Ovary (tissue), 10 donors: ENCODE measurements around the gene CBLC. TPM values are rescaled to one million over a fixed set of nuclear protein-coding genes. Genes with fewer than 3 reads are reported as not detected.

Experiments used
- DNase-seq, 5 donors: peaks; one replicate each; pipeline ENCODE4 v3.0.0-alpha.2; 2019 to 2020
- H3K27ac ChIP-seq, 2 donors: fragments of 200-600 bp; one replicate each; pipeline versions ENCODE4 v1.5.1 to v1.8.0; 2019 to 2022
- H3K27me3 ChIP-seq: fragments of 200-600 bp; one replicate; pipeline ENCODE4 v1.8.0; 2022
- H3K36me3 ChIP-seq: fragments of 200-600 bp; sonication (generic); one replicate; pipeline ENCODE4 v1.5.1; 2019
- H3K4me1 ChIP-seq: one replicate; pipeline ENCODE4 v1.8.1; 2013; ENCODE audit warnings: mild to moderate bottlenecking, moderate library complexity; ENCODE audit not compliant: insufficient read depth
- H3K4me3 ChIP-seq: fragments of 200-600 bp; sonication (generic); one replicate; pipeline ENCODE4 v1.5.1; 2017
- H3K9me3 ChIP-seq, 2 donors: fragments of 200-600 bp in 1 of 2; sonication (generic) in 1 of 2; one replicate each; pipeline versions ENCODE4 v1.5.1 to v1.8.1; 2013 to 2019; ENCODE audit warnings: mild to moderate bottlenecking in 1 of 2, moderate library complexity in 1 of 2
- EP300 ChIP-seq: sonication (generic); formaldehyde crosslinking; IDR thresholded peaks from one replicate; pipeline ENCODE4 v1.6.1; 2017; ENCODE audit warnings: antibody characterized with exemption
- POLR2A ChIP-seq: fragments of 450-650 bp; IDR thresholded peaks from one replicate; pipeline ENCODE4 v1.6.1; 2017; ENCODE audit warnings: antibody characterized with exemption, mild to moderate bottlenecking, moderate library complexity
- WGBS, 3 donors: extraction: QIAGEN DNeasy Blood & Tissue Kit in 1 of 3; methylation state at CpG; one replicate each; pipeline versions ENCODE4 v1.1.5 to v1.1.7; 2013 to 2017; 5-methylcytosine and 5-hydroxymethylcytosine counted together
- intact Hi-C, 4 donors: fragments of 100-400 bp; cut with DNase I; formaldehyde crosslinking; loops; one replicate each; pipeline versions ENCODE4 v1.11.0 to v1.15.1; 2022 to 2023
- long read RNA-seq, 3 donors: library from polyadenylated mRNA in 2 of 3; unstranded in 2 of 3; transcript quantifications; one replicate each; pipeline ENCODE4 v2.0.0 and lab custom pipeline, GENCODE V29; 2021 to 2026
- polyA plus RNA-seq, 2 donors: library from polyadenylated mRNA; stranded (reverse); fragments of 200-250 nt in 1 of 2; fragments of 350-450 nt in 1 of 2; fragmentation: Illumina TruSeq in 1 of 2; extraction: RNeasy Lipid Tissue Mini Kit (QIAGEN cat#74804) in 1 of 2; gene quantifications; one replicate each; pipeline ENCODE4 v1.2.3, GENCODE V29; 2013 to 2014
- total RNA-seq, 7 donors: library from RNA; depleted of rRNA in 2 of 7; stranded (reverse); fragments of >200 nt in 2 of 7; fragmentation: NEBNext Ultra II Directional in 3 of 7; extraction: Animal tissue kit (Norgen Biotek cat#: 25700) in 3 of 7; gene quantifications; one replicate each; pipeline versions ENCODE4 v1.1.0 to v1.2.4, GENCODE V29; 2016 to 2023
- TF ChIP-seq, protein P1 (sequence below), 3 donors: fragments of 450-650 bp in 2 of 3; fragments of 200-600 bp in 1 of 3; IDR thresholded peaks; one replicate each; pipeline versions ENCODE4 v1.5.1 to v1.8.0; 2016 to 2022; ENCODE audit warnings: antibody characterized with exemption in 3 of 3, mild to moderate bottlenecking in 1 of 3
- donor health status: DM: no; HTN: no; CAD: no; lungs with moderate emphysema.
- donor health status: DM: no; HTN: no; CAD: no.
- donor health status: Bipolar disorder and iron deficiency.
- donor health status: DM: yes; HTN: yes; CAD: no.
- donor health status: DM: no; HTN: no; CAD: no.
- donor health status: DM: yes; HTN: yes; CAD: no.

The CBLC gene, protein sequence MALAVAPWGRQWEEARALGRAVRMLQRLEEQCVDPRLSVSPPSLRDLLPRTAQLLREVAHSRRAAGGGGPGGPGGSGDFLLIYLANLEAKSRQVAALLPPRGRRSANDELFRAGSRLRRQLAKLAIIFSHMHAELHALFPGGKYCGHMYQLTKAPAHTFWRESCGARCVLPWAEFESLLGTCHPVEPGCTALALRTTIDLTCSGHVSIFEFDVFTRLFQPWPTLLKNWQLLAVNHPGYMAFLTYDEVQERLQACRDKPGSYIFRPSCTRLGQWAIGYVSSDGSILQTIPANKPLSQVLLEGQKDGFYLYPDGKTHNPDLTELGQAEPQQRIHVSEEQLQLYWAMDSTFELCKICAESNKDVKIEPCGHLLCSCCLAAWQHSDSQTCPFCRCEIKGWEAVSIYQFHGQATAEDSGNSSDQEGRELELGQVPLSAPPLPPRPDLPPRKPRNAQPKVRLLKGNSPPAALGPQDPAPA
- total RNA-seq (10 to 100 TPM in 1 of 7 donors, 1 to 10 TPM in 3, under 1 TPM in 1, not detected in 2; 0.46 to 10.3 (median 2.2) TPM), polyA plus RNA-seq (under 1 TPM in 1 of 2 donors, not detected in 1; 0.08 TPM)
- long read RNA-seq, donor 1 = 0 reads
- long read RNA-seq, donor 2 = 0 reads
- long read RNA-seq, donor 3, partial matches to known transcripts = 0 of 3 reads
- long read RNA-seq, donor 3, other reads (novel, unspliced or antisense) = 2 of 3 reads

DNA sequence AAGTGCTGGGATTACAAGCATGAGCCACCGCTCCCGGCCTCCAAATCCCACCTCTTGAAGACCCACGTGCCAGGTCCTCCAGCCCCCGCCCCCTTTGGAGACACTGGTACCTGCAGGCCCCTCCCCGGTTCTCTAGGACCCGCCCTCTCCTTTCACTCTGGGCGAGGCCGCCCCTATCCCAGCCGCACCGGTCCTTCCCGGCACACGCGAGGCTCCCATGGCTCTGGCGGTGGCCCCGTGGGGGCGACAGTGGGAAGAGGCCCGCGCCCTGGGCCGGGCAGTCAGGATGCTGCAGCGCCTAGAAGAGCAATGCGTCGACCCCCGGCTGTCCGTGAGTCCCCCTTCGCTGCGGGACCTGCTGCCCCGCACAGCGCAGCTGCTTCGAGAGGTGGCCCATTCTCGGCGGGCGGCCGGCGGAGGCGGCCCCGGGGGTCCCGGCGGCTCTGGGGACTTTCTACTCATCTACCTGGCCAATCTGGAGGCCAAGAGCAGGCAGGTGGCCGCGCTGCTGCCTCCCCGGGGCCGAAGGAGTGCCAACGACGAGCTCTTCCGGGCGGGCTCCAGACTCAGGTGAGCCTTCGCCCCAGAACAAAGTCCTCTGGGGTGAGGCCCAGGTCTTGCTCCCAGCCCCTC, at the start of gene CBLC:
Gene CBLC (plus strand): TSS at position 176 of the 633 bp plus-strand sequence. CDS start 42 bp downstream, at position 218.
- no peaks in the 10 kb centered on the region for H3K9me3 ChIP-seq
- H3K27me3 ChIP-seq = no peaks in the 10 kb centered on the region
- no peaks in the 10 kb centered on the region for H3K36me3 ChIP-seq
- no peak for TF ChIP-seq POLR2A
- H3K4me3 ChIP-seq = no peak within 1 kb of the TSS
- whole genome bisulfite sequencing, 3 donors = 6 to 16% (median 11%) methylated on average over 26 to 47 of the region's 47 CpGs
- no peak within 1 kb of the TSS for H3K27ac ChIP-seq
- no peaks in the 10 kb centered on the region for H3K4me1 ChIP-seq
- peak in 2 of 5 donors; percentile 36 to 44 for DNase-seq
- intact Hi-C loops = loop anchor here in 1 of 4 donors (10.0 kb wide), 1 partner anchor 93 kb away; no protein-coding TSS in a partner anchor

DNA sequence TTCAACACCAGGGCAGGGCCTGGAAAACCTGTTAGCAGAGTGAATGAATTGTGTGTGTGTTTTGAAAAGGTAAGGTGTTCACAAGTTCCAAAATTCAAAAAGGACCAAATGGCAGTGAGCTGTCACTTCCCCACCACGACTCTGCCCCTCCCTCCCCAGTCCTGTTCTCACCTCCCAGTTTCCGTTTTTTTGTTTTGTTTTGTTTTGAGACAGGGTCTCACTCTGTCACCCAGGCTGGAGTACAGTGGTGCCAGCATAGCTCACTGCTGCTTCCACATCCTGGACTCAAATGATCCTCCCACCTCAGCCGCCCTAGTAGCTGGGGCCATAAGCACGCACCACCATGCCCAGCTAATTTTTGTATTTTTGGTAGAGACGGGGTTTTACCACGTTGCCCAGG, 49.5 kb upstream of the CBLC start:
- H3K4me3 ChIP-seq = no peak overlapping the region
- 71 to 81% (median 74%) methylated on average over 6 of the region's 6 CpGs for WGBS, 3 donors
- H3K4me1 ChIP-seq = peaks cover 7% of the 10 kb centered on the region
- no peak overlapping the region for H3K27ac ChIP-seq
- H3K27me3 ChIP-seq = no peaks in the 10 kb centered on the region
- no peak for TF ChIP-seq POLR2A
- TF ChIP-seq, protein P1, sequence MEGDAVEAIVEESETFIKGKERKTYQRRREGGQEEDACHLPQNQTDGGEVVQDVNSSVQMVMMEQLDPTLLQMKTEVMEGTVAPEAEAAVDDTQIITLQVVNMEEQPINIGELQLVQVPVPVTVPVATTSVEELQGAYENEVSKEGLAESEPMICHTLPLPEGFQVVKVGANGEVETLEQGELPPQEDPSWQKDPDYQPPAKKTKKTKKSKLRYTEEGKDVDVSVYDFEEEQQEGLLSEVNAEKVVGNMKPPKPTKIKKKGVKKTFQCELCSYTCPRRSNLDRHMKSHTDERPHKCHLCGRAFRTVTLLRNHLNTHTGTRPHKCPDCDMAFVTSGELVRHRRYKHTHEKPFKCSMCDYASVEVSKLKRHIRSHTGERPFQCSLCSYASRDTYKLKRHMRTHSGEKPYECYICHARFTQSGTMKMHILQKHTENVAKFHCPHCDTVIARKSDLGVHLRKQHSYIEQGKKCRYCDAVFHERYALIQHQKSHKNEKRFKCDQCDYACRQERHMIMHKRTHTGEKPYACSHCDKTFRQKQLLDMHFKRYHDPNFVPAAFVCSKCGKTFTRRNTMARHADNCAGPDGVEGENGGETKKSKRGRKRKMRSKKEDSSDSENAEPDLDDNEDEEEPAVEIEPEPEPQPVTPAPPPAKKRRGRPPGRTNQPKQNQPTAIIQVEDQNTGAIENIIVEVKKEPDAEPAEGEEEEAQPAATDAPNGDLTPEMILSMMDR (IDR thresholded peaks at IDR 0.05) = no peak
- no peak for TF ChIP-seq EP300
- no peaks in the 10 kb centered on the region for H3K36me3 ChIP-seq
- no peaks in the 10 kb centered on the region for H3K9me3 ChIP-seq
- intact Hi-C loops = loop anchor here in 1 of 4 donors (10.0 kb wide), 1 partner anchor 1757 kb away; no protein-coding TSS in a partner anchor
- no peak for DNase-seq

DNA sequence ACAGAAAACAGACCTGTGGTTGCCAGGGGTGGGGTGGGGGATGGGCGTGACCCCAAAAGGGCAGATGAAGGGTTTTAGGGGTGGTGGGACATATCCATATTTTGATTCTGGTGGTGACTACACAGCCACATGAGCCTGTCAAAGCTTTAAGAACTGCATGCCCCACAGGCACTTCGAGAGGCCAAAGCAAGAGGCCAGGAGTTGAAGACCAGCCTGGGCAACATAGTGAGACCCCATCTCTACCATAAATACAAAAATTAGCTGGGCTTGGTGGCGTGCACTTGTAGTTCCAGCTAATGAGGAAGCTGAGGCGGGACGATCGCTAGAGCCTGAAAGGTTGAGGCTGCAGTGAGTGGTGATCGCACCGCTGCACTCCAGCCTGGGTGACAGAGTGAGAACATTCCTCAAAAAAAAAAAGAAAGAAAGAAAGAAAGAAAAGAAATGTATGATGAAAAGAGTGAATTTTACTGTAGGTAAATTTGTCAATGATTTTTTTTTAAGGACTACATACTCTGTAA, 48.1 kb upstream of the CBLC start:
- TF ChIP-seq POLR2A (no peak), EP300 (no peak)
- TF ChIP-seq, protein P1 (IDR thresholded peaks at IDR 0.05) = no peak
- intact Hi-C loops = loop anchor here in 1 of 4 donors (10.0 kb wide), 1 partner anchor 1755 kb away; no protein-coding TSS in a partner anchor
- 91 to 93% (median 91%) methylated on average over 8 of the region's 8 CpGs for WGBS, 3 donors
- Histone ChIP-seq H3K4me3 (no peak overlapping the region), H3K9me3 (no peaks in the 10 kb centered on the region), H3K27ac (no peak overlapping the region), H3K36me3 (no peaks in the 10 kb centered on the region), H3K27me3 (no peaks in the 10 kb centered on the region), H3K4me1 (peaks cover 7% of the 10 kb centered on the region)
- DNase-seq = no peak

DNA sequence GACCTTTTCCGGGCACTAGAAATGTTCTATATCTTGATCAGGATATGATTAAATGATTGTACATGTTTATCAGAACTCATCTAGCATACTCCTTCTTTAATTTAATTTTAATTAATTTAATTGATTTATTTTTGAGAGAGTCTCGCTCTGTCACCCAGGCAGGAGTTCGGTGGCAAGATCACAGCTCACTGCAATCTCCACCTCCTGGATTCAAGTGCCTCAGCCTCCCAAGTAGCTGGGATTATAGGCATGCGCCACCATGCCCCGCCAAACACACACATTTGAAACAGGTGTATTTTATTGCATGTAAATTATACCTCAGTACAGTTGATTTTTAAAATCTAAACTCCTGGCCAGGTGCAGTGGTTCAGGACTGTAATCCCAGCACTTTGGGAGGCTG, 46.6 kb upstream of the CBLC start:
- no peak overlapping the region for H3K27ac ChIP-seq
- no peak for TF ChIP-seq EP300
- TF ChIP-seq POLR2A = no peak
- TF ChIP-seq, protein P1 (IDR thresholded peaks at IDR 0.05) = no peak
- H3K27me3 ChIP-seq = no peaks in the 10 kb centered on the region
- WGBS, 3 donors = 91 to 94% (median 93%) methylated on average over 5 of the region's 5 CpGs
- intact Hi-C loops = no loop called here
- no peaks in the 10 kb centered on the region for H3K36me3 ChIP-seq
- no peak overlapping the region for H3K4me3 ChIP-seq
- no peaks in the 10 kb centered on the region for H3K9me3 ChIP-seq
- DNase-seq = no peak
- no peaks in the 10 kb centered on the region for H3K4me1 ChIP-seq
